ENCODE results near the gene NEFH. TPM values are rescaled to one million over a fixed set of nuclear protein-coding genes. Genes with fewer than 3 reads are reported as not detected.

Gene NEFH
- total RNA-seq, 1 donor from 2014 or later: 0.69 TPM

- no peaks in the 10 kb centered on the region for H3K27me3 Mint-ChIP-seq
- H3K4me1 Mint-ChIP-seq (ENCODE audit: low read depth): no peaks in the 10 kb centered on the region
- no peak overlapping the region for H3K4me3 Mint-ChIP-seq (ENCODE audit: low read depth)
- peaks cover 38% of the 10 kb centered on the region for H3K36me3 Mint-ChIP-seq (ENCODE audit: insufficient read depth)
- DNase-seq (ENCODE audit: low spot score, unreplicated experiment): no peak
- no peaks in the 10 kb centered on the region for H3K9me3 Mint-ChIP-seq (ENCODE audit: low read depth)
- TF ChIP-seq, protein P1, sequence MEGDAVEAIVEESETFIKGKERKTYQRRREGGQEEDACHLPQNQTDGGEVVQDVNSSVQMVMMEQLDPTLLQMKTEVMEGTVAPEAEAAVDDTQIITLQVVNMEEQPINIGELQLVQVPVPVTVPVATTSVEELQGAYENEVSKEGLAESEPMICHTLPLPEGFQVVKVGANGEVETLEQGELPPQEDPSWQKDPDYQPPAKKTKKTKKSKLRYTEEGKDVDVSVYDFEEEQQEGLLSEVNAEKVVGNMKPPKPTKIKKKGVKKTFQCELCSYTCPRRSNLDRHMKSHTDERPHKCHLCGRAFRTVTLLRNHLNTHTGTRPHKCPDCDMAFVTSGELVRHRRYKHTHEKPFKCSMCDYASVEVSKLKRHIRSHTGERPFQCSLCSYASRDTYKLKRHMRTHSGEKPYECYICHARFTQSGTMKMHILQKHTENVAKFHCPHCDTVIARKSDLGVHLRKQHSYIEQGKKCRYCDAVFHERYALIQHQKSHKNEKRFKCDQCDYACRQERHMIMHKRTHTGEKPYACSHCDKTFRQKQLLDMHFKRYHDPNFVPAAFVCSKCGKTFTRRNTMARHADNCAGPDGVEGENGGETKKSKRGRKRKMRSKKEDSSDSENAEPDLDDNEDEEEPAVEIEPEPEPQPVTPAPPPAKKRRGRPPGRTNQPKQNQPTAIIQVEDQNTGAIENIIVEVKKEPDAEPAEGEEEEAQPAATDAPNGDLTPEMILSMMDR (IDR thresholded peaks at IDR 0.05; ENCODE audit: unreplicated experiment): no peak
- no peak overlapping the region for H3K27ac Mint-ChIP-seq
Observed at GRCh38 chr22:29531419-29531818, 51.4 kb downstream of the NEFH start.

DNA sequence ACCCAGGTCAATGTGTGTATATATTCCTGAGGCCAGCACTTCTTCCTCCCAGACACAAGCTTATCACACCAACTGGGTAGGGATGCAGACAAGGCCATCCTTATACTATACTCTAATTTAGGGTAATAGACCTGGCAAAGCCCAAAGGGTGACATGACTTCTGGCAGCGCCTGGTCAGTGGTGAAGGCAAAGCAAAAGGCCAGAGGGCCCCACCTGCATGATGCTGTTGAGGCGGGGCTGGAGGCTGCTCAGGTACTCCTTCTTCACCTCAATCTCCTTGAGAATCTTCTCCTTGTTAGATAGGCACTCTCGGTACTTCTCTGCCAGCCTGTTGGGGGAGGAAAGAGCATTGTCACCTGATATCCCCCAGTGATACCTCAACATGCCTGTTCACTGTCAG, 56.4 kb downstream of the NEFH start:
- Mint-ChIP-seq H3K9me3 (ENCODE audit: low read depth) (no peaks in the 10 kb centered on the region), H3K27ac (no peak overlapping the region)

GRCh38 chr22:29539105-29539504, 59.1 kb downstream of the NEFH start:
- TF ChIP-seq, protein P1 (IDR thresholded peaks at IDR 0.05; ENCODE audit: unreplicated experiment): no peak
- H3K4me3 Mint-ChIP-seq (ENCODE audit: low read depth): no peak overlapping the region
- H3K4me1 Mint-ChIP-seq (ENCODE audit: low read depth): no peaks in the 10 kb centered on the region
- H3K27ac Mint-ChIP-seq: no peak overlapping the region
- peaks cover 42% of the 10 kb centered on the region for H3K36me3 Mint-ChIP-seq (ENCODE audit: insufficient read depth)
- H3K9me3 Mint-ChIP-seq (ENCODE audit: low read depth): no peaks in the 10 kb centered on the region
- no peak for DNase-seq (ENCODE audit: low spot score, unreplicated experiment)
- H3K27me3 Mint-ChIP-seq: no peaks in the 10 kb centered on the region

More for the DNA sequence above, 56.4 kb downstream of the NEFH start:
- Mint-ChIP-seq H3K27me3 (no peaks in the 10 kb centered on the region), H3K36me3 (ENCODE audit: insufficient read depth) (peaks cover 45% of the 10 kb centered on the region), H3K4me3 (ENCODE audit: low read depth) (no peak overlapping the region), H3K4me1 (ENCODE audit: low read depth) (no peaks in the 10 kb centered on the region)
- no peak for DNase-seq (ENCODE audit: low spot score, unreplicated experiment)
- TF ChIP-seq, protein P1 (IDR thresholded peaks at IDR 0.05; ENCODE audit: unreplicated experiment): no peak

Other genes starting within 250 kb of the NEFH start
- gene RHBDD3, start 212.2 kb upstream of the NEFH start, total RNA-seq: 65.1 and 66.4 TPM in 2 replicates
- gene EWSR1, start 211.9 kb upstream of the NEFH start, total RNA-seq: 442 and 443 TPM in 2 replicates
- 10.6 and 11.5 TPM in 2 replicates for gene GAS2L1, start 173.6 kb upstream of the NEFH start, total RNA-seq
- 0.31 and 1.2 TPM in 2 replicates for gene RASL10A, start 164.5 kb upstream of the NEFH start, total RNA-seq
- 59.6 and 60.3 TPM in 2 replicates for gene AP1B1, start 91.6 kb upstream of the NEFH start, total RNA-seq
- gene RFPL1, start 41.6 kb upstream of the NEFH start, total RNA-seq: 0.22 TPM in 1 of 2 replicates, not detected in the other
- 72.9 and 80.3 TPM in 2 replicates for gene THOC5, start 73.5 kb downstream of the NEFH start, total RNA-seq
- 221 and 222 TPM in 2 replicates for gene NIPSNAP1, start 100.9 kb downstream of the NEFH start, total RNA-seq
- 36.6 and 37.1 TPM in 2 replicates for gene NF2, start 123.4 kb downstream of the NEFH start, total RNA-seq
- gene CABP7, start 239.8 kb downstream of the NEFH start, total RNA-seq: 0.12 TPM in 1 of 2 replicates, not detected in the other

All from progenitor cell of endocrine pancreas (in vitro differentiated cells).